ENCODE data around the gene FNDC3A. TPM values are rescaled to one million over a fixed set of nuclear protein-coding genes. Genes with fewer than 3 reads are reported as not detected.

FNDC3A gene
- total RNA-seq, 1 experiment from 2014 or later, result 15.6 TPM

DNA sequence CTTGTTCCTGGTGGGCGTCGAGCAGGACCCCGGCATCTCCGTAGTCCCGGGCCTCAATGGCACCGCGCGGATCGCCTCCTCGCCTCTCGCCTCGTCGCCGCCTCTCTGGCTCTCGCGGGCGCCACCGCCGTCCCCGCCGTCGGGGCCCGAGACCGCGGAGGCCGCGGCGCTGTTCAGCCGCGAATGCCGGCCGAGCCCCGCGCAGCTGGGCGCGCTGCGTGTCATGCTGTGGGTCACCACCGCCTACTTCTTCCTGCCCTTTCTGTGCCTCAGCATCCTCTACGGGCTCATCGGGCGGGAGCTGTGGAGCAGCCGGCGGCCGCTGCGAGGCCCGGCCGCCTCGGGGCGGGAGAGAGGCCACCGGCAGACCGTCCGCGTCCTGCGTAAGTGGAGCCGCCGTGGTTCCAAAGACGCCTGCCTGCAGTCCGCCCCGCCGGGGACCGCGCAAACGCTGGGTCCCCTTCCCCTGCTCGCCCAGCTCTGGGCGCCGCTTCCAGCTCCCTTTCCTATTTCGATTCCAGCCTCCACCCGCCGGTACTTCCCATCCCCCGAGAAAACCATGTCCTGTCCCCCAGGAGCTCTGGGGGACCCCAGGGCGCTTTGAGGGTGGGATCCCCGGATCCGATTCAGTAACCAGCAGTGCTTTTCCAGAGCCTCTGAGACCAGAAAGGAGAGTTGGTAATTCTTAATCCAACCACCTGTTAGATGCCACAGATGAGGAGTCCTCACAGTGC is 245.3 kb downstream of the FNDC3A start:
- Histone ChIP-seq H3K27ac (ENCODE audit: low read length) (no peak overlapping the region), H4K20me1 (ENCODE audit: low read length) (no peaks in the 10 kb centered on the region), H2AFZ (ENCODE audit: low read length) (no peak overlapping the region), H3K9me2 (replicated peaks; ENCODE audit: low read length) (no peaks in the 10 kb centered on the region), H3K4me2 (ENCODE audit: low read length) (no peak overlapping the region), H3K27me3 (ENCODE audit: low read length) (no peaks in the 10 kb centered on the region), H3K79me2 (ENCODE audit: low read length) (no peaks in the 10 kb centered on the region), H3K9me3 (ENCODE audit: low read length) (no peaks in the 10 kb centered on the region), H3K4me3 (ENCODE audit: low read length) (no peak overlapping the region), H3K9ac (ENCODE audit: low read length) (no peak overlapping the region), H3K4me1 (ENCODE audit: insufficient read depth, low read length) (no peaks in the 10 kb centered on the region), H3F3A (ENCODE audit: low read length, unreplicated experiment) (no peaks in the 10 kb centered on the region), H3K36me3 (ENCODE audit: low read depth, low read length) (no peaks in the 10 kb centered on the region)
- ATAC-seq, result no peak
- ChIA-PET POLR2A (ENCODE audit: unreplicated experiment) (no interaction called here), CTCF (no interaction called here)
- TF ChIP-seq EZH2phosphoT487 (IDR thresholded peaks at IDR 0.05; ENCODE audit: borderline replicate concordance, low read length) (no peak), EZH2 (IDR thresholded peaks at IDR 0.05; ENCODE audit: low read length, unreplicated experiment) (no peak)
- TF ChIP-seq, protein P1, sequence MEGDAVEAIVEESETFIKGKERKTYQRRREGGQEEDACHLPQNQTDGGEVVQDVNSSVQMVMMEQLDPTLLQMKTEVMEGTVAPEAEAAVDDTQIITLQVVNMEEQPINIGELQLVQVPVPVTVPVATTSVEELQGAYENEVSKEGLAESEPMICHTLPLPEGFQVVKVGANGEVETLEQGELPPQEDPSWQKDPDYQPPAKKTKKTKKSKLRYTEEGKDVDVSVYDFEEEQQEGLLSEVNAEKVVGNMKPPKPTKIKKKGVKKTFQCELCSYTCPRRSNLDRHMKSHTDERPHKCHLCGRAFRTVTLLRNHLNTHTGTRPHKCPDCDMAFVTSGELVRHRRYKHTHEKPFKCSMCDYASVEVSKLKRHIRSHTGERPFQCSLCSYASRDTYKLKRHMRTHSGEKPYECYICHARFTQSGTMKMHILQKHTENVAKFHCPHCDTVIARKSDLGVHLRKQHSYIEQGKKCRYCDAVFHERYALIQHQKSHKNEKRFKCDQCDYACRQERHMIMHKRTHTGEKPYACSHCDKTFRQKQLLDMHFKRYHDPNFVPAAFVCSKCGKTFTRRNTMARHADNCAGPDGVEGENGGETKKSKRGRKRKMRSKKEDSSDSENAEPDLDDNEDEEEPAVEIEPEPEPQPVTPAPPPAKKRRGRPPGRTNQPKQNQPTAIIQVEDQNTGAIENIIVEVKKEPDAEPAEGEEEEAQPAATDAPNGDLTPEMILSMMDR (conservative IDR thresholded peaks at IDR 0.05; ENCODE audit: low read depth, low read length), result no peak
- DNase-seq, result no peak
- intact Hi-C loops (cut with micrococcal nuclease), result no loop called here
- no TSS peak for BruUV-seq (replicated peaks)

DNA sequence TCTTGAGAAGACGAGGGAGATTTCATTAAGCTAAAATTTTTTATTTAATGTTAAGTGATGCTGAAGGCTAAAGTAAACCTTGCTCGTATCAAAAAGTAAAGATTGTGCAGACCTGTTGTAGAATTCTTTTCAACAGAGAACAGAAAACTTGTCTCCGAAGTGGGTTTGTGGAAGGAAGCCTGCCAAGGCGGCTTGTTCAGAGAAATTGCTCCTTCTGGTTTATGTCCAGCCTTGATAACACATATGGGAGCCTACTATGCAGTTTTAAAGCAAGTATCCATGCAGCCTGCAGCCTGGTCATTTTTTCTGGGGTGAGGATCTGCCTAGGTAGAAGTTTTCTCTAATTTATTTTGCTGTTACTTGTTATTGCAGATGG is 245.9 kb downstream of the FNDC3A start:
- Histone ChIP-seq H3K4me3 (ENCODE audit: low read length) (no peak overlapping the region), H4K20me1 (ENCODE audit: low read length) (no peaks in the 10 kb centered on the region), H3K27ac (ENCODE audit: low read length) (no peak overlapping the region), H3K27me3 (ENCODE audit: low read length) (no peaks in the 10 kb centered on the region), H3K4me1 (ENCODE audit: insufficient read depth, low read length) (no peaks in the 10 kb centered on the region), H3K9ac (ENCODE audit: low read length) (no peak overlapping the region), H2AFZ (ENCODE audit: low read length) (no peak overlapping the region), H3K9me3 (ENCODE audit: low read length) (no peaks in the 10 kb centered on the region), H3K4me2 (ENCODE audit: low read length) (no peak overlapping the region), H3K79me2 (ENCODE audit: low read length) (no peaks in the 10 kb centered on the region), H3K9me2 (replicated peaks; ENCODE audit: low read length) (no peaks in the 10 kb centered on the region), H3K36me3 (ENCODE audit: low read depth, low read length) (no peaks in the 10 kb centered on the region), H3F3A (ENCODE audit: low read length, unreplicated experiment) (no peaks in the 10 kb centered on the region)
- TF ChIP-seq EZH2 (IDR thresholded peaks at IDR 0.05; ENCODE audit: low read length, unreplicated experiment), result no peak
- TF ChIP-seq, protein P1 (conservative IDR thresholded peaks at IDR 0.05; ENCODE audit: low read depth, low read length), result no peak
- TF ChIP-seq EZH2phosphoT487 (IDR thresholded peaks at IDR 0.05; ENCODE audit: borderline replicate concordance, low read length), result no peak
- no TSS peak for BruUV-seq (replicated peaks)
- ATAC-seq (no peak), DNase-seq (no peak)
- ChIA-PET POLR2A (ENCODE audit: unreplicated experiment) (no interaction called here), CTCF (no interaction called here)
- intact Hi-C loops (cut with micrococcal nuclease), result no loop called here

DNA sequence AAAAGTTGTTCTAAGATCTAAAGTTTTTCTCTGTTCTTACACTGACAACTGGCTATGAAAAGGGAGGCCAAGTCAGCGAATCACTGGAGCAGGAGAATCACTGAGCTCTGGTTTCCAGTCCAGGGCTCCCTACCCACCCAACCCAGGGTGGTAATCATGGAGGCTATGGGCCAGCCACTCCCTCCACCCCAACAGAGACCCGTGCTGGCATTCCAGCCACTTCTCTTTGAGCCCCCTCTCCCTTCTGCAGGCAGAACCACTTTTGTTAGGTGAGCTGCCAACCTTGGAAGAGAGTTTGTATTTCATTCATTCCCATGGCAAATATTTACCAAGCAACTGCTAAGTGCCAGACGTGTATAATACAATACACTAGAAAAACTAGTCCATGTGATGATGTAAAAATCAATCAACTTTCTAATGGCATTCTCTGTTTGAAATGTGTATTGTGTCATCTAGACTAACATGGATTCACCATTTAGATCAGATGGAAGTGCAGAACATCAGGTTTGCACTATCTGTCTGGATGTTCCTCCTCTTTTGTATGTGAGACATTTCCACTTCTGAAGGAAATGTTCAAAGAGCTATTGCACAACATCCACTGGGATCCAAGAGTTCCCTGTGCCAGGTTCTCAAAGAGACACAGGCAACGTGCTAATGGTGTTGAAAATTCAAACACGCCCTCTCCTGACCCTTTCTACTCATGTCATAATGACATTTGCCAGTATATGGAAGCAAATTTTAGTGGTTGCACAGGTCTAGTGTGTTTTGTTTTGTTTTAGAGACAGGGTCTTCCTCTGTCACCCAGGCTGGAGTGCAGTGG is 249.7 kb downstream of the FNDC3A start:
- Histone ChIP-seq H3K79me2 (ENCODE audit: low read length) (no peaks in the 10 kb centered on the region), H3K27ac (ENCODE audit: low read length) (no peak overlapping the region), H3F3A (ENCODE audit: low read length, unreplicated experiment) (no peaks in the 10 kb centered on the region), H3K9me3 (ENCODE audit: low read length) (no peaks in the 10 kb centered on the region), H3K4me2 (ENCODE audit: low read length) (no peak overlapping the region), H4K20me1 (ENCODE audit: low read length) (no peaks in the 10 kb centered on the region), H3K36me3 (ENCODE audit: low read depth, low read length) (no peaks in the 10 kb centered on the region), H3K4me3 (ENCODE audit: low read length) (no peak overlapping the region), H3K4me1 (ENCODE audit: insufficient read depth, low read length) (no peaks in the 10 kb centered on the region), H3K9ac (ENCODE audit: low read length) (no peak overlapping the region), H3K9me2 (replicated peaks; ENCODE audit: low read length) (no peaks in the 10 kb centered on the region), H2AFZ (ENCODE audit: low read length) (no peak overlapping the region), H3K27me3 (ENCODE audit: low read length) (no peaks in the 10 kb centered on the region)
- POLR2A ChIA-PET (ENCODE audit: unreplicated experiment), result no interaction called here
- CTCF ChIA-PET, result no interaction called here
- DNase-seq (peak; percentile 2), ATAC-seq (no peak)
- BruUV-seq (replicated peaks), result no TSS peak
- intact Hi-C loops (cut with micrococcal nuclease), result no loop called here
- TF ChIP-seq, protein P1 (conservative IDR thresholded peaks at IDR 0.05; ENCODE audit: low read depth, low read length), result no peak
- TF ChIP-seq EZH2 (IDR thresholded peaks at IDR 0.05; ENCODE audit: low read length, unreplicated experiment), result no peak
- TF ChIP-seq EZH2phosphoT487 (IDR thresholded peaks at IDR 0.05; ENCODE audit: borderline replicate concordance, low read length), result no peak
